ENCODE measurements around the gene MIX23. TPM values are rescaled to one million over a fixed set of nuclear protein-coding genes. Genes with fewer than 3 reads are reported as not detected.

MIX23 gene
- total and polyA plus RNA-seq, 2 of the 4 experiments (the other 2 are of a cell fraction), result 10.0 to 26.7 TPM

- no peak for TF ChIP-seq USF2 (IDR thresholded peaks at IDR 0.05; ENCODE audit: low read depth, low read length)
- TF ChIP-seq MAZ (IDR thresholded peaks at IDR 0.05; ENCODE audit: borderline replicate concordance, low read depth, low read length), result no peak
Observed at GRCh38 chr3:122390665-122391064, 7.6 kb upstream of the MIX23 start (continued).

GRCh38 chr3:122389892-122390291 is 6.9 kb upstream of the MIX23 start:
- DNase-seq, result no peak
- no peak overlapping the region for H2AK9ac ChIP-seq (replicated peaks; ENCODE audit: low read depth, low read length, poor library complexity)
- H2AK5ac ChIP-seq (ENCODE audit: low read depth, low read length), result no peak overlapping the region
- no peak overlapping the region for H3K4ac ChIP-seq (ENCODE audit: low read depth, low read length)
- intact Hi-C loops (cut with micrococcal nuclease) (loop anchor here (5.0 kb wide), 1 partner anchor 172 kb away; the partner anchor contains the start of genes DTX3L and PARP9), dilution Hi-C loops (cut with HindIII; ENCODE audit: low sequenced_read_pairs, unreplicated experiment) (no loop called here), in situ Hi-C loops (cut with MboI; ENCODE audit: low sequenced_read_pairs) (loop anchor here (10.0 kb wide), 1 partner anchor 285 kb away; no protein-coding TSS in a partner anchor)
- H3K14ac ChIP-seq (replicated peaks; ENCODE audit: low read depth, low read length), result no peak overlapping the region
- no peak overlapping the region for H4K5ac ChIP-seq (ENCODE audit: low read depth, low read length)
- no peak overlapping the region for H2BK20ac ChIP-seq (ENCODE audit: low read depth, low read length)
- no peak for ATAC-seq (ENCODE audit: low read depth)
- H2AFZ ChIP-seq (replicated peaks; ENCODE audit: low read length, poor library complexity), result no peak overlapping the region
- no peak overlapping the region for H4K8ac ChIP-seq (ENCODE audit: low read depth in 2 of 2, low read length in 2 of 2)
- H2BK5ac ChIP-seq (ENCODE audit: low read depth, low read length, poor library complexity, severe bottlenecking), result no peak overlapping the region
- no peak overlapping the region for H3K56ac ChIP-seq (ENCODE audit: extremely low read depth, insufficient read depth, low read length)
- H3K9ac ChIP-seq (ENCODE audit: low read depth, low read length), result no peak overlapping the region
- peaks cover 0 to 3% of the 10 kb centered on the region in 2 experiments; a peak in 1 of 4 replicates for H3K79me1 ChIP-seq (ENCODE audit: low read depth in 1 of 2, low read length in 2 of 2)
- H3K9me3 ChIP-seq (ENCODE audit: control insufficient read depth, insufficient read depth, low read length), result no peaks in the 10 kb centered on the region
- ChIA-PET CTCF (interaction anchor here (0.8 kb wide), 1 partner anchor 12 kb away, joined by 3 read pairs; no protein-coding TSS in a partner anchor), POLR2A (ENCODE audit: unreplicated experiment) (no interaction called here)
- H4K91ac ChIP-seq (ENCODE audit: insufficient read depth, low read depth, low read length), result no peak overlapping the region
- no peaks in the 10 kb centered on the region for H3K9me1 ChIP-seq (ENCODE audit: insufficient read depth, low read length)
- H3K23ac ChIP-seq (ENCODE audit: low read depth, low read length), result no peak overlapping the region
- no peak overlapping the region for H3K4me2 ChIP-seq (ENCODE audit: low read depth, low read length)
- H4K20me1 ChIP-seq (ENCODE audit: insufficient read depth, low read length), result no peaks in the 10 kb centered on the region
- BruUV-seq (replicated peaks), result no TSS peak
- H2BK120ac ChIP-seq (ENCODE audit: low read depth, low read length), result no peak overlapping the region
- H3K27me3 ChIP-seq (ENCODE audit: control insufficient read depth, insufficient read depth, low read length), result no peaks in the 10 kb centered on the region
- peaks cover 5% of the 10 kb centered on the region for H3K4me1 ChIP-seq (ENCODE audit: control insufficient read depth, insufficient read depth, low read length)
- no peak overlapping the region for H3K18ac ChIP-seq (ENCODE audit: low read depth, low read length)
- no peak overlapping the region for H3K27ac ChIP-seq (ENCODE audit: insufficient read depth, low read length)
- no peak overlapping the region for H3K4me3 ChIP-seq (ENCODE audit: insufficient read depth, low read depth, low read length)
- H2BK15ac ChIP-seq (ENCODE audit: low read depth, low read length), result no peak overlapping the region
- no peaks in the 10 kb centered on the region for H3K36me3 ChIP-seq (ENCODE audit: control insufficient read depth, insufficient read depth, low read length)
- WGBS, 2 experiments (ENCODE audit: extremely low coverage in 2 of 2, insufficient read length in 1 of 2), result 86% methylated on average over 1 of the region's 4 CpGs; no CpG with 5 or more reads in 1 of the 2 experiments
- no peak for TF ChIP-seq BHLHE40 (IDR thresholded peaks at IDR 0.05; ENCODE audit: low read depth, low read length)
- no peak for TF ChIP-seq ELK1 (IDR thresholded peaks at IDR 0.05; ENCODE audit: borderline replicate concordance, low read depth, low read length)
- no peak for TF ChIP-seq SMC3 (IDR thresholded peaks at IDR 0.05; ENCODE audit: low read depth, low read length)
- no peak for TF ChIP-seq RFX5 (IDR thresholded peaks at IDR 0.05; ENCODE audit: low read depth, low read length)
- no peak for TF ChIP-seq FOS (IDR thresholded peaks at IDR 0.05; ENCODE audit: low read depth, low read length)
- no peak for TF ChIP-seq NFE2L2 (IDR thresholded peaks at IDR 0.05; ENCODE audit: low read depth, low read length)
- TF ChIP-seq POLR2A (IDR thresholded peaks at IDR 0.05; ENCODE audit: low read depth, low read length), result no peak
- TF ChIP-seq MAFK (IDR thresholded peaks at IDR 0.05; ENCODE audit: low read depth, low read length), result no peak
- no peak for TF ChIP-seq RAD21 (IDR thresholded peaks at IDR 0.05; ENCODE audit: low read length)
- no peak for TF ChIP-seq MXI1 (IDR thresholded peaks at IDR 0.05; ENCODE audit: borderline replicate concordance, low read depth, low read length)
- no peak for TF ChIP-seq CTCF (conservative IDR thresholded peaks at IDR 0.05; ENCODE audit: low read depth, low read length)
- TF ChIP-seq CHD1 (IDR thresholded peaks at IDR 0.05; ENCODE audit: low read depth, low read length), result no peak
- TF ChIP-seq RCOR1 (IDR thresholded peaks at IDR 0.05; ENCODE audit: insufficient replicate concordance, low read length), result no peak
